SKM-1 (cell line): ENCODE measurements around the gene ZNF396.
A peak's percentile ranks its signal among the peaks of the same experiment; 100 is the strongest.

Source experiments
- DNase-seq: peaks from one replicate; lab custom pipeline; 2025; ENCODE audit not compliant: unreplicated experiment; lab: John Stamatoyannopoulos, UW

Gene ZNF396

DNA sequence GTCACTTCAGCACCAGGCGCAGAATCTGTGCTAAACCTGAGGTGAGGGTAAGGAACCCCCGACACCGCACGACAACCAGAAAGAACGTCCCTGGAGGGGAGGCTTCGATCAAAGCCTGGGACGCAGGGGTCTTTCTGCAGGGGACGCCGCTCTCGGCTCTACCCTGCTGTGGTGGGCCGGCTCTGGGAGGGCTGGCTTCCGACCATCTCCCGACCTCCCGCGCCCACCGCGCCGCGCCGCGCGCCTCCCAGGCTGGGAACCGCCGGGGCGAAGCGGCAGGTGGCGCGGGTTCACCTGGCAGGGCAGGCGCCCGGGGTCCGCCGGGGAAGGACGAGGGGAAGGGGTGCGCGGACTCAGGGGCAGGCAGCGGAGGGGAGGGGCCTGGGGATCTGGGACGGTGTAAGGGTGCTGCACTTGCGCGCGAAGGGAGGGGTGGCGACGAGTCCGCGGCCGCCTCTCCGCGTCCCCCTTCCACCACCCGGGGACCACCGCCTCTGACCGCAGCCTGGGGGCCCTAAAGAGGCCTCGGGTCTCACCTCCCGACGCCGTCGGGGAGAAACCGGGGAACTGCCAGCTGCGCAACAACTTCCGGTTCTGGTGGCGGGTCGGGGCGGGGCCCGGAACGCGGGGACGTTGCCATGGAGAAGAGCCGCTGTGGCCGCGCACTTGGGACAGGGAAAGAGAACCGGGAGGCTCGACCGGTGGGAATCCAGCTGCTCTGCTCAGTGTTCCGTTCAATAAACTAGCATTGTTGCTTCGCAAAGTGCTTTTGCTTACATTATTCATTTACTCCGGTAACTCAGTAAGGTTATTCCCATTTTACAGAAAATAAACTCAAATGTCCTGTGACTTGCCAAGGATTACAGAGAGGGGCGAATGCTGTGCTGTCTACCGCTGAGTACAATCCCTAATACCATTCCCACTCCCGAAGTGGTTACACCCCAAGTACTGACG, at the start of gene ZNF396:
TSS of gene ZNF396 (minus strand) at position 596 of the 954 bp plus-strand sequence. CDS start 3,045 bp downstream, outside the sequence.
- DNase-seq: peak; percentile 39

DNA sequence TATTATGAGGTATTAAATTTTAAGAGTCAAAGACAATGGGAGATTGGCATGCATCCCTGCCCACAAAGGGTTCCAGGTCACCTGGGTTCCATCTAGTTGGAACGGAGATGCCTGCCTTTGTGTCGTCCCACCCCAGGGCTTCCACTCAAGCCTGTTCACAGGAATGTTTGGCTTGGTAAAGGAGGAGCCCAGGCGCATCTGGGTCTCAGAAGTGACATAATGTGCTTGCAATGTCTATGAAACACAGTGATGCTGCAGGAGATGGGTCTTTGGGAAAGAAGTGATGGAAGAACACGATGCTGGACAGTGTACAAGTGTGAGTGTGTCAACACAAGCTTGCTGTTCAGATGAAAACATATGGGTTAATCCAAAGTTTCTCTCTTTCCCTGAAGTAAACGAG, 49.6 kb upstream of the ZNF396 start:
- DNase-seq: no peak

DNA sequence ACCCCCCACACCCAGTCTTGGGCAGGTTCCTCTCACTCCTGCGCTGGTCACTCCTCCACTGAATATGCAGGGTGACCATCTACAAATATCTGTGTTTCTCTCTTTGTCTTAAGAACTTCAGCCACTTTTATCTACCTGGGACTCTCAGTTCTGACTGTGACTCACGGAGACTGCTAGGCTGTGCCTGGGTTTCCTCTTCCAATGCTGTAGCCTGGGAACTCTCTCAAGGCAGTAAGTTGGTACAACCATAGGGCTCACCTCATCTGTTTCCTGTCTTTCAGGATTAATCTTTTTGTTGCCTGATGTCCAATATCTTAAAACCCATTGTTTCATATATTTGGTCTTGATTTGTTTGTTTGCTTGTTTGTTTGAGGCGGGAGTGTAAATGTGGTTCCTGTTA, 47.2 kb upstream of the ZNF396 start:
- no peak for DNase-seq

- DNase-seq: no peak
Observed at GRCh38 chr18:35422237-35422636, 45.1 kb upstream of the ZNF396 start.

GRCh38 chr18:35418610-35419009, 41.5 kb upstream of the ZNF396 start:
- DNase-seq: no peak

DNA sequence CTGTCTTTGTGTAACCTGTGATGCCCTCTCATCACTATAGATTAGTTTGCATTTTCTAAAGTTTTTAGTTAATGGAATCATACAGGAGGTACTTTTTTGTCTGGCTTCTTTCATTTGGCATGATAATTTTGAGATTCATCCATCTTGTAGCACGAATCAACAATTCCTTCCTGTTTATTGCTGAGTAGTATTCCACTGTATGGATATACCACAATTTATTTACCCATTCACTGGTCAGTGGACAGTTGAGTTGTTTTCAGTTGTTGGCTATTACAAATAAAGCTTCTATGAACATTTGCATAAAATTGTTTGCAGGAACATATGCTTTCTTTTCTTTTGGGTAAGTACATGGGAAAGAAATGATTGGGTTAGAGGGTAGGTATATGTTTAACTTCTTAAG, 40.1 kb upstream of the ZNF396 start:
- no peak for DNase-seq

GRCh38 chr18:35415511-35416073, 38.5 kb upstream of the ZNF396 start:
- DNase-seq: peak; percentile 12

DNA sequence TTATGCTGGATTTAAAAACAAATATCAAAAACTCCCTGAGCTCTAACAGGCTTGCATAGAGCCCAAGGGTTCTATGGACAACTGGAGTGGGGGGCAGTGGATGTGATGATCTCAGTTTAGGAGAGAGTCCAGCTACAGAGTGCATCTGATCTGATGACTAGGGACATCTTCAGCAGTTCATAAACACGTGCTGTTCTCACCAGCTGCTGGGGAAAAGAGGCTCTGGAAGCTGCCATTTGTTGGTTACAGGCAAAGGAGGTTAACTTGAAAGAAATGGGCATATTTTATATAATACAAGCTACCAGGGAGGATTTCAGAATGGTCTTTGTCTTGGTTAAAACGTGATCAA, 36.0 kb upstream of the ZNF396 start:
- DNase-seq: no peak

DNA sequence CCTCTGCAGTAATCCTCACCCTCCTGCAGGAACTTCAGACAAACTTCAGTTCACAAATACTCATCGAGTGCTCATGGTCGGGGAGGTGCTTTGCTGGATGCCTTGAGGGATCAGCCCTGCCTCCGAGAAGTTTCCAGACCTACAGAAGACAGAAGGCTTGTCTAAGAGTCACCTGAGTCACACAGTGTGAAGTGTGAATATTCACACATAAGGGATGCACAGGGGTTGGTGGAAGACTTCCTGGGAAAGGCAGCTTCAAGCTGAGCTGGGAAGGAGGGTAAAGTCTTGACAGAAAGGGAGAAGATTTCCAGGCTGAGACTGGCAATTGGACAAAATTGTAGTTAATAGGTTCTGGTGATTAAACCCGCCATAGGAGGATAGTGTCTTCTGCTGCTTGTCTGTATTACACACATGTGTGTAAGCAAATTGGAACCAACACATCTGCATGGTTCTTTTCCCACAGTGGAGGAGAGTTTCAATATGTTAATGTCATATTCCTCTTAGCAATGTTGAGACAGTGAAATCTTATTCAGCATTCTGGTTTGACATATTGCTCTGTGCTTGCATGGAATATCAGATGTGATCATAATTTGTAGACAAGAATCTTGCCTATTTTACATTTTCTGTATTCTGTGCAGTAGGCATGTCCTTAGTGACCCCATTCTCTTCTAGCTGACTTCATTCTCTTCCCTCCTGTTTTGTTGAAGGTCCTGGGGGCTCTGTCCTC, 34.7 kb upstream of the ZNF396 start:
- DNase-seq: no peak

GRCh38 chr18:35410561-35410960, 33.4 kb upstream of the ZNF396 start:
- DNase-seq: no peak

GRCh38 chr18:35409911-35410310, 32.8 kb upstream of the ZNF396 start:
- DNase-seq: no peak

- DNase-seq: no peak
Observed at GRCh38 chr18:35408843-35409261, 31.7 kb upstream of the ZNF396 start.

DNA sequence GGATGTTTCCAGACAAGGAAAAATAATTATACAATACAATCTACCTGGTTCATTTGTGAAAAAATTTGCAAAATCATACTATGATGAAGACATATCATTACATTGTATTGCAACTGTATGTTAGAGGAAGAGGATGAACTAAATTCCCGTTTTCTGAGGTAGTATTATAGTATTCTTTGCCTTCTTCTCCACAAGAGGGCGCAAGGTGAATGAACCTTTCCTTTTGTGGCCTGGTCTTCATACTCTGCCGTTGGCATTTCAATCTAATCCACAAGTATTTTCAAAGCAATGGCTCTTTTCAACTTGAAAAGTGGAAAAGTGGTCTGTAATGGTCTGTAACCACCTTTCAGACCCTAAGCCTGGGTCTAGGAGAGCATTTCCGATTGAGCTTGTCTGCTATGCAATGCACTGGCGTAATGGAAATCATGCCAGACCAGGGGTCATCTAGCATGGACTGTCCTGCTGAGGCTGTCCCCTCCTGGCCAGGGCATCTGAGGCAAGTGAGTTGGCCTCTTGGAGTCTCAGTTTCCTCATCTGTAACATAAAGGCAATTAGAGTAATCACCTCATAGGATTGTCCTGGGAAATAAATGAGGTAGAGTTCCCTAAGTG, 30.8 kb upstream of the ZNF396 start:
- DNase-seq: peak; percentile 70

- DNase-seq: no peak
Observed at GRCh38 chr18:35406666-35407065, 29.5 kb upstream of the ZNF396 start.

DNA sequence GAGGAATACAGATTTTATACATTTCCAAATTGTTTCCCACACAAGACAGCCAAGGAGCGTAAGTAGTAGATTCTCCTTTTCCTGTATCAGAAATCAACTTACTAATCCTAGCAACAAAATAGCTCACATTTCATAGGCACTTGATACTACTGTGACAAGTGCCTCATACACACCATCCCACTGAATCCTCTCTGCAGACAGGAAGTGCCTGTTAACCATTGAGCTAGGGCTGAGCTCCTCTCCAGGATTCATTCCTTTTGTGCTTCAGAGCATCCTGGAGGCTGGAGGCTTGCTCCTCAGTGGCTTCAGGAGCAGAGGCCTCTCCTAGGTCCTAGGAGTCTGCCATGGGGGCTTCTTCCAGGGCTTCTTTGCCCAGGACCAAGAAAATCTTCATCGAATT, 20.8 kb upstream of the ZNF396 start:
- DNase-seq: no peak

DNA sequence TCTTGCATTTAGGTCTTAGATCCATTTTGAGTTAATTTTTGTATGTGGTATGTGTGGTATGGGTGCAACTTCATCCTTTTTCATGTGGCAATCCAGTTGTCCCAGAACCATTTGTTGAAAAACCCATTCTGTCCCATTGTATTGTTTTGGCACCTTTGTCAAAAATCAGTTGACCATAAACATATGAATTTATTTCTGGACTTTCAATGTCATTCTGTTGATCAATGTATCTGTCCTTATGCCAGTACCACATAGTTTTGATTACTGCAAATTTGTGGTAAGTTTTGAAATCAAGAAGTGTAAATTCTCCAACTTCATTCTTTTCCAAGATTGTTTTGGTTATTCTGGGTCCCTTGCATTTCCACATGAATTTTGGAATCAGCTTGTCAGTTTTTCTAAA, 16.6 kb upstream of the ZNF396 start:
- no peak for DNase-seq

- no peak for DNase-seq
Observed at GRCh38 chr18:35392375-35392774, 15.2 kb upstream of the ZNF396 start.

DNA sequence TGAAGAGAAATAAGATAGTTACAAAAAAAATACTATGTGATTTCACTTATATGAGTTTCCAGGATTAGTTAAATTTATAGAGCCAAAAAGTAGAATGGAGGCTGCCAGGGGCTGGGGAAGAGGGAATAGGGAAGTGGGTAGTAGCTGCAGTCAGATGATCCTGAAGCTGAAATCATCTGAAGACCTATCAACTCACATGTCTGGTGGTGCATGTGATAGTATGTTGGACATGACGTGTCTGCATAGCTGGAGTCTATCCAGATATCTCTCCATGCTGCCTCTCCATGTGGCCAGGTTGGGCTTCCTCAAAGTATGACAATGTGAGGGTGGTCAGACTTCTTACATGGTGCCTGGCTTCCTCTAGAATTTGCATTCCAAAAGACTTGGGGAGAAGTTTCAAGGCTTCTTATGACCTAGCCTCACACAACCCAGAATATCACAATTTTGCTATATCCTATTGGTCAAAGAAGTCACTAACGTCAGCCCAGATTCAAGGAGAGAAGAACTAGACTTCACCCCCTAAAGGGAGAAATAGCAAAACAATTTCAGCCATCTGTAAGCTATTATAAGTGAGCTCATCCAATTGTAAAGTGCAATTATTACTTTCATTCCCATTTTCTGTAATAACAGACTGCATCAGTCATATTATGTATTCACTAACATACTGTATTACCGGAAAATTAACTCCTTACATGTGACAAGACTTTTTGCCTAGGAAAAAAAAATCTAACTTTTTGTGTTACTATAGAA, 14.0 kb upstream of the ZNF396 start:
- DNase-seq: no peak

DNA sequence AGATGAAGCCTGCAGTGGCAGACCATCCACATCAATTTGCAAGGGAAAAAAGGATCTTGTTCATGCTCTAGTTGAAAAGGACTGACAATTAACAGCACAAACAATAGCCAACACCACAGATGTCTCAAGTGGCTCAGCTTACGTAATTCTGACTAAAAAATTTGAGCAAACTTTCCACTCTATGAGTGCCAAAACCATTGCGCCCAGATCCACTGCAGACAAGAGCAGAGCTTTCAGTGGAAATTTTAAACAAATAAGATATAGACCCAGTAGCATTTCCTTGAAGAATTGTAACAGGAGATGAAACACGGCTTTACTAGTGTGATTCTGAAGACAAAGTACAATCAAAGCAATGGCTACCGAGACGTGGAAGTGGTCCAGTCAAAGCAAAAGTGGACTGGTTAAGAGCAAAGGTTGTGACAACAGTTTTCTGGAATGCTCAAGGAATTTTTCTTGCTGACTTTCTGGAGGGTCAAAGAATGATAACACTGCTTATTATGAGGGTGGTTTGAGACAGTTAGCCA, 12.0 kb upstream of the ZNF396 start:
- no peak for DNase-seq

- DNase-seq: no peak
Observed at GRCh38 chr18:35387152-35387571, 10.0 kb upstream of the ZNF396 start.
